Stimulated activated CD4-positive, alpha-beta T cell treated with anti-CD3 and anti-CD28 coated beads, Interleukin-1b, Interleukin-23, amount 100 ng/mL, for 24 hours (primary cell): Measurements from ENCODE around the gene SLC45A1.

Source experiments
- DNase-seq, 4 experiments: peaks; one replicate each; pipeline ENCODE4 v3.0.0-alpha.2; 2020; ENCODE audit warnings: low read depth in 4 of 4, low spot score in 1 of 4

Gene SLC45A1

GRCh38 chr1:8311068-8311718, 6.7 kb upstream of the SLC45A1 start:
- DNase-seq, result no peak

- no peak for DNase-seq
These were observed 5.4 kb upstream of the SLC45A1 start for GRCh38 chr1:8312235-8313218.

GRCh38 chr1:8313231-8313630, 4.7 kb upstream of the SLC45A1 start:
- DNase-seq, result no peak

GRCh38 chr1:8314346-8315280, 3.3 kb upstream of the SLC45A1 start:
- peak in 1 of 4 experiments; percentile 28 for DNase-seq

- no peak for DNase-seq
These were observed 2.1 kb upstream of the SLC45A1 start for GRCh38 chr1:8315573-8316475.

GRCh38 chr1:8318436-8318835, 522 bp downstream of the SLC45A1 start:
- no peak for DNase-seq

- no peak for DNase-seq
These were observed 3.7 kb downstream of the SLC45A1 start for GRCh38 chr1:8321612-8322011.

GRCh38 chr1:8323706-8324105, 5.8 kb downstream of the SLC45A1 start:
- no peak for DNase-seq

GRCh38 chr1:8324176-8324810, 6.4 kb downstream of the SLC45A1 start:
- DNase-seq, result no peak

GRCh38 chr1:8325771-8326170, 7.9 kb downstream of the SLC45A1 start:
- no peak for DNase-seq

GRCh38 chr1:8326265-8326664, 8.4 kb downstream of the SLC45A1 start:
- no peak for DNase-seq

- DNase-seq, result no peak
These were observed 10.4 kb downstream of the SLC45A1 start for GRCh38 chr1:8328271-8328670.

GRCh38 chr1:8329439-8329838, 11.5 kb downstream of the SLC45A1 start:
- no peak for DNase-seq

GRCh38 chr1:8329858-8330257, 11.9 kb downstream of the SLC45A1 start:
- no peak for DNase-seq

GRCh38 chr1:8330271-8331125, 12.6 kb downstream of the SLC45A1 start:
- DNase-seq, result no peak

GRCh38 chr1:8332806-8333205, 14.9 kb downstream of the SLC45A1 start:
- DNase-seq, result no peak

- DNase-seq, result no peak
These were observed 15.5 kb downstream of the SLC45A1 start for GRCh38 chr1:8333246-8333987.
